Esophagus squamous epithelium (tissue), 5 donors: Measurements from ENCODE around the gene TRAK1. TPM values are rescaled to one million over a fixed set of nuclear protein-coding genes. Genes with fewer than 3 reads are reported as not detected.

Source experiments
- DNase-seq: peaks from one replicate; lab custom pipeline; 2025; lab: John Stamatoyannopoulos, UW
- H3K27ac ChIP-seq, 4 donors: fragments of 200-600 bp; sonication (generic); one replicate each; pipeline ENCODE4 v1.5.1; 2016 to 2019; ENCODE audit warnings: mild to moderate bottlenecking in 1 of 4
- H3K27me3 ChIP-seq, 4 donors: fragments of 200-600 bp; sonication (generic); 1 replicate in 3 of 4; 2 replicates in 1 of 4; pipeline versions ENCODE4 v1.5.1 to v1.6.0; 2017 to 2021; ENCODE audit warnings: antibody characterized with exemption in 1 of 4
- H3K36me3 ChIP-seq, 3 donors: fragments of 200-600 bp; sonication (generic); one replicate each; pipeline ENCODE4 v1.5.1; 2016 to 2019
- H3K4me1 ChIP-seq, 3 donors: fragments of 200-600 bp; sonication (generic); one replicate each; pipeline ENCODE4 v1.5.1; 2017 to 2019
- H3K4me3 ChIP-seq, 4 donors: fragments of 200-600 bp; sonication (generic); 1 replicate in 3 of 4; 2 replicates in 1 of 4; pipeline ENCODE4 v1.5.1; 2016 to 2019; ENCODE audit warnings: mild to moderate bottlenecking in 2 of 4, moderate library complexity in 1 of 4
- H3K9me3 ChIP-seq, 3 donors: fragments of 200-600 bp; sonication (generic); one replicate each; pipeline ENCODE4 v1.5.1; 2016 to 2019
- POLR2A ChIP-seq, 4 donors: fragments of 450-650 bp; IDR thresholded peaks; one replicate each; pipeline ENCODE4 v1.6.1; 2017; ENCODE audit warnings: antibody characterized with exemption in 4 of 4, mild to moderate bottlenecking in 4 of 4, moderate library complexity in 3 of 4
- WGBS, 2 donors: methylation state at CpG; one replicate each; pipeline ENCODE4 v1.1.5; 2018; 5-methylcytosine and 5-hydroxymethylcytosine counted together
- intact Hi-C: fragments of 100-400 bp; cut with DNase I; formaldehyde crosslinking; loops from one replicate; pipeline ENCODE4 v1.15.0; 2022
- total RNA-seq, 4 donors: library from RNA; depleted of rRNA; stranded (reverse); fragments of >200 nt; gene quantifications; one replicate each; pipeline ENCODE4 v1.1.0, GENCODE V29; 2016
- TF ChIP-seq, protein P1 (sequence below), 6 experiments: fragments of 450-650 bp in 4 of 6; fragments of 200-600 bp in 2 of 6; sonication (generic) in 2 of 6; IDR thresholded peaks; one replicate each; pipeline ENCODE4 v1.5.1; 2016 to 2019; ENCODE audit warnings: antibody characterized with exemption in 6 of 6, mild to moderate bottlenecking in 4 of 6, moderate library complexity in 4 of 6
- donor health status: DM: yes; HTN: yes; CAD: no.

TRAK1 gene
- total RNA-seq, 4 donors from 2014 or later: 31.8 to 40.6 (median 37.7) TPM

DNA sequence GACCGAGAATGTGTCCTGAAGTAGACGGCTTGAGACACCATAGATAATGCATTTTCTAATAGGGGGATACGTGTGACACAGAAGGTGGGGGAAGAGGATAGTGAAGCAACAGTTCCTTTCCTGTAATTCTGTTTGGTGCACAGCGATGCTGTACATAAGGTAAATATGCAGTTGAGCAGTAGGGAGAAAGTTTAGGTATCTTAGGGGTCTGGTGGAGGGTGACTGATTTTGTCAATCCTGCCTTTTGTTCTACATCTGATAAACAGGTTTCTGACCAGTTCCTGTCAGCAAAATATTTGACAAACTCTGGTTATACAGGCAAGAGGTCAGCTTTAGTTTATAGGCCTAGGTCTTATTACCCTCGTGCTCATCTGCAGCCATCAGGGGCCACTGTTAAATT lies 71.3 kb downstream of the TRAK1 start:
- no peak overlapping the region for H3K4me3 ChIP-seq
- intact Hi-C loops: no loop called here

GRCh38 chr3:42163622-42164244 lies 72.6 kb downstream of the TRAK1 start:
- Histone ChIP-seq H3K9me3 (no peaks in the 10 kb centered on the region), H3K36me3 (no peaks in the 10 kb centered on the region), H3K27ac (peak overlapping the region in 3 of 4 donors; percentile 5 to 54 (median 43)), H3K4me1 (peaks cover 0 to 67% (median 36%) of the 10 kb centered on the region in 3 donors), H3K4me3 (no peak overlapping the region), H3K27me3 (no peaks in the 10 kb centered on the region)
- 52 to 53% methylated on average over 5 of the region's 5 CpGs for WGBS, 2 donors
- intact Hi-C loops: no loop called here
- DNase-seq: no peak
- TF ChIP-seq POLR2A (IDR thresholded peaks at IDR 0.05): no peak
- TF ChIP-seq, protein P1, sequence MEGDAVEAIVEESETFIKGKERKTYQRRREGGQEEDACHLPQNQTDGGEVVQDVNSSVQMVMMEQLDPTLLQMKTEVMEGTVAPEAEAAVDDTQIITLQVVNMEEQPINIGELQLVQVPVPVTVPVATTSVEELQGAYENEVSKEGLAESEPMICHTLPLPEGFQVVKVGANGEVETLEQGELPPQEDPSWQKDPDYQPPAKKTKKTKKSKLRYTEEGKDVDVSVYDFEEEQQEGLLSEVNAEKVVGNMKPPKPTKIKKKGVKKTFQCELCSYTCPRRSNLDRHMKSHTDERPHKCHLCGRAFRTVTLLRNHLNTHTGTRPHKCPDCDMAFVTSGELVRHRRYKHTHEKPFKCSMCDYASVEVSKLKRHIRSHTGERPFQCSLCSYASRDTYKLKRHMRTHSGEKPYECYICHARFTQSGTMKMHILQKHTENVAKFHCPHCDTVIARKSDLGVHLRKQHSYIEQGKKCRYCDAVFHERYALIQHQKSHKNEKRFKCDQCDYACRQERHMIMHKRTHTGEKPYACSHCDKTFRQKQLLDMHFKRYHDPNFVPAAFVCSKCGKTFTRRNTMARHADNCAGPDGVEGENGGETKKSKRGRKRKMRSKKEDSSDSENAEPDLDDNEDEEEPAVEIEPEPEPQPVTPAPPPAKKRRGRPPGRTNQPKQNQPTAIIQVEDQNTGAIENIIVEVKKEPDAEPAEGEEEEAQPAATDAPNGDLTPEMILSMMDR (IDR thresholded peaks at IDR 0.05): no peak

More for the DNA sequence above, 71.3 kb downstream of the TRAK1 start:
- no peak overlapping the region for H3K27ac ChIP-seq
- H3K4me1 ChIP-seq: peaks cover 0 to 68% (median 36%) of the 10 kb centered on the region in 3 donors
- H3K36me3 ChIP-seq: no peaks in the 10 kb centered on the region
- no peaks in the 10 kb centered on the region for H3K9me3 ChIP-seq
- TF ChIP-seq, protein P1 (IDR thresholded peaks at IDR 0.05): no peak
- TF ChIP-seq POLR2A (IDR thresholded peaks at IDR 0.05): no peak
- no peaks in the 10 kb centered on the region for H3K27me3 ChIP-seq
- WGBS, 2 donors: 75 to 90% methylated on average over 5 of the region's 5 CpGs
- DNase-seq: no peak

DNA sequence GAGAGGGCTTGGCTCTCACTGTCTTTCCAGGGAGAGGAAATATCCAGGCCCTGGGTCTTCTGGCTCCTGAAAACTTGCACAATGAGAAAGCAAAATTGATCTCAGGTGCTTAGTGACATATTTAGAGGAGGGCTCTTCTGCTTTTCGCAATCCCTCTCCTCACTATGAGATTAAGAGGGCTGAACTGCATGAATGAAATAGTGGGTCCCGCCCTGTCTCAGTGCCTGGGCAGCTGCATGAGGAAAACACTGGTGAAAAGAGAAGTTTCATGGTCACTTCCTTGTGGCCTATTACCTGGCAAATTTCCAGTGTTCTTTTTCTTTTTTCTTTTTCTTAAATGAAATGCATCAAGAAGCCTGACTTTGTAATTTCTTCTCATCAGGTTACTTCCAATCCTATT lies 73.5 kb downstream of the TRAK1 start:
- no peak overlapping the region for H3K4me3 ChIP-seq
- H3K27me3 ChIP-seq: no peaks in the 10 kb centered on the region
- H3K4me1 ChIP-seq: peaks cover 0 to 59% (median 28%) of the 10 kb centered on the region in 3 donors
- intact Hi-C loops: no loop called here
- no peaks in the 10 kb centered on the region for H3K36me3 ChIP-seq
- no peak for DNase-seq
- WGBS, 2 donors: 68 to 75% methylated on average over 2 of the region's 2 CpGs
- peak overlapping the region in 3 of 4 donors; percentile 22 to 54 (median 43) for H3K27ac ChIP-seq
- H3K9me3 ChIP-seq: no peaks in the 10 kb centered on the region
- no peak for TF ChIP-seq POLR2A (IDR thresholded peaks at IDR 0.05)
- TF ChIP-seq, protein P1 (IDR thresholded peaks at IDR 0.05): no peak

DNA sequence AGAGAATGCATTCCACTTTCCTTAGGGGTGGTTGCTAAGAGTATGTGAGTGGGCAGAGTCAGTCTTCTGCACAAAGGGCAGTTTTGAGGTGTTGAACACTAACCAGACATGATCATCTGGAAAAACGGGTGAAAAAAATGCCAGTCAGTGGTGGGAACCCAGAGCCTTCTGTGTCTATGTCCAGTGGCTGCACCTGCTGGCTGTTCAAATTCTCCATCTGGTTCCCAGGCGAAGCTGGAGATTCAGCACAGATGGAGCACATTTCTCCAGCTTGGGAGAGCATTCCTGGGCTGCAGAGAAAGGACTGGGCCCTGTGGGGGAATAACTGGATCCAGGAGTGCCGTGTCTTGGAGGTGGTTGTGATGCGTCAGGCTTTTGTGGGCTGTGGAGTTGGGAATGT lies 74.1 kb downstream of the TRAK1 start:
- intact Hi-C loops: no loop called here
- H3K4me3 ChIP-seq: no peak overlapping the region
- no peaks in the 10 kb centered on the region for H3K9me3 ChIP-seq
- no peaks in the 10 kb centered on the region for H3K36me3 ChIP-seq
- no peaks in the 10 kb centered on the region for H3K27me3 ChIP-seq
- H3K4me1 ChIP-seq: peaks cover 0 to 58% (median 23%) of the 10 kb centered on the region in 3 donors
- 84 to 86% methylated on average over 1 to 2 of the region's 4 CpGs for WGBS, 2 donors
- TF ChIP-seq POLR2A (IDR thresholded peaks at IDR 0.05): no peak
- TF ChIP-seq, protein P1 (IDR thresholded peaks at IDR 0.05): no peak
- no peak for DNase-seq
- H3K27ac ChIP-seq: no peak overlapping the region

GRCh38 chr3:42166214-42166613 lies 75.1 kb downstream of the TRAK1 start:
- Histone ChIP-seq H3K9me3 (no peaks in the 10 kb centered on the region), H3K4me3 (no peak overlapping the region), H3K36me3 (no peaks in the 10 kb centered on the region), H3K27me3 (no peaks in the 10 kb centered on the region), H3K4me1 (peaks cover 0 to 48% (median 19%) of the 10 kb centered on the region in 3 donors), H3K27ac (no peak overlapping the region)
- no peak for DNase-seq
- WGBS, 2 donors: 72 to 79% methylated on average over 3 of the region's 3 CpGs
- intact Hi-C loops: no loop called here
- TF ChIP-seq, protein P1 (IDR thresholded peaks at IDR 0.05): no peak
- TF ChIP-seq POLR2A (IDR thresholded peaks at IDR 0.05): no peak
